Neuronal stem cell (in vitro differentiated cells): ENCODE results near the gene RNU6-8.

Experiments used
- DNase-seq: peaks from one replicate; pipeline ENCODE4 v3.0.0-alpha.2; 2013; ENCODE audit warnings: low spot score
- H2AFZ ChIP-seq: one replicate; pipeline ENCODE4 v1.6.1; 2013; ENCODE audit warnings: mild to moderate bottlenecking, low read length, inconsistent platforms
- H2AK5ac ChIP-seq: 2 replicates; pipeline ENCODE4 v1.6.1; 2013; ENCODE audit warnings: low read depth, mild to moderate bottlenecking, inconsistent platforms, low read length, moderate library complexity, mixed read lengths
- H2BK120ac ChIP-seq: 2 replicates; pipeline ENCODE4 v1.6.1; 2013; ENCODE audit warnings: low read depth, mild to moderate bottlenecking, inconsistent platforms, low read length, moderate library complexity, mixed read lengths
- H2BK12ac ChIP-seq: one replicate; pipeline ENCODE4 v1.6.1; 2013; ENCODE audit warnings: low read length, inconsistent platforms
- H2BK15ac ChIP-seq: 2 replicates; pipeline ENCODE4 v1.6.1; 2013; ENCODE audit warnings: mild to moderate bottlenecking, low read length, inconsistent platforms, mixed read lengths
- H2BK5ac ChIP-seq: one replicate; pipeline ENCODE4 v1.6.1; 2013; ENCODE audit warnings: inconsistent platforms, mild to moderate bottlenecking, low read length, moderate library complexity
- H3K14ac ChIP-seq: one replicate; pipeline ENCODE4 v1.6.1; 2013; ENCODE audit warnings: low read length, inconsistent platforms
- H3K18ac ChIP-seq: 2 replicates; pipeline ENCODE4 v1.6.1; 2013; ENCODE audit warnings: low read length, inconsistent platforms
- H3K23ac ChIP-seq: 2 replicates; pipeline ENCODE4 v1.6.1; 2013; ENCODE audit warnings: low read depth, mild to moderate bottlenecking, mixed read lengths, low read length, inconsistent platforms; ENCODE audit not compliant: poor library complexity
- H3K27ac ChIP-seq: replicated peaks from 3 replicates; pipeline ENCODE4 v1.5.1; 2013; ENCODE audit warnings: low read length, inconsistent platforms
- H3K27me3 ChIP-seq, 3 experiments: 2 replicates each; pipeline ENCODE4 v1.6.1; 2013; ENCODE audit warnings: low read length in 3 of 3, mild to moderate bottlenecking in 2 of 3, inconsistent platforms in 1 of 3, low read depth in 1 of 3, mixed read lengths in 1 of 3, moderate library complexity in 1 of 3; ENCODE audit not compliant: control insufficient read depth in 3 of 3, insufficient read depth in 3 of 3
- H3K36me3 ChIP-seq, 2 donors: replicated peaks in 1 of 2; 2 replicates each; pipeline ENCODE4 v1.6.1; 2013; ENCODE audit warnings: low read length in 2 of 2; ENCODE audit not compliant: control insufficient read depth in 2 of 2, insufficient read depth in 2 of 2
- H3K4ac ChIP-seq: 2 replicates; pipeline ENCODE4 v1.6.1; 2013; ENCODE audit warnings: inconsistent platforms, mild to moderate bottlenecking, low read length, moderate library complexity
- H3K4me1 ChIP-seq, 2 donors: 1 replicate in 1 of 2; 2 replicates in 1 of 2; pipeline ENCODE4 v1.6.1; 2013; ENCODE audit warnings: low read length in 2 of 2, low read depth in 1 of 2; ENCODE audit not compliant: control insufficient read depth in 2 of 2, insufficient read depth in 1 of 2
- H3K4me2 ChIP-seq: one replicate; pipeline ENCODE4 v1.6.1; 2013; ENCODE audit warnings: mild to moderate bottlenecking, low read length, inconsistent platforms; ENCODE audit not compliant: insufficient read depth, poor library complexity, severe bottlenecking
- H3K4me3 ChIP-seq, 2 donors: 2 replicates each; pipeline ENCODE4 v1.5.1; 2013; ENCODE audit warnings: low read length in 2 of 2, mild to moderate bottlenecking in 2 of 2, inconsistent platforms in 1 of 2, moderate library complexity in 1 of 2
- H3K79me1 ChIP-seq: one replicate; pipeline ENCODE4 v1.6.1; 2013; ENCODE audit warnings: low read depth, mild to moderate bottlenecking, inconsistent platforms, low read length, moderate library complexity
- H3K9ac ChIP-seq: one replicate; pipeline ENCODE4 v1.6.1; 2013; ENCODE audit warnings: mild to moderate bottlenecking, low read depth, low read length, inconsistent platforms; ENCODE audit not compliant: poor library complexity
- H3K9me3 ChIP-seq, 2 donors: replicated peaks in 1 of 2; 2 replicates each; pipeline versions ENCODE3 to v1.6.1; 2013; ENCODE audit warnings: low read length in 2 of 2, mild to moderate bottlenecking in 2 of 2, inconsistent platforms in 1 of 2, low read depth in 1 of 2, mixed read lengths in 1 of 2, moderate library complexity in 1 of 2; ENCODE audit not compliant: control insufficient read depth in 2 of 2, insufficient read depth in 1 of 2
- H4K8ac ChIP-seq: one replicate; pipeline ENCODE4 v1.6.1; 2013; ENCODE audit warnings: low read depth, mild to moderate bottlenecking, inconsistent platforms, low read length, moderate library complexity
- H4K91ac ChIP-seq: one replicate; pipeline ENCODE4 v1.6.1; 2013; ENCODE audit warnings: low read length, low read depth, mild to moderate bottlenecking, inconsistent platforms; ENCODE audit not compliant: poor library complexity
- WGBS, 2 donors: extraction: QIAGEN DNeasy Blood & Tissue Kit; methylation state at CpG; one replicate each; pipeline ENCODE4 v1.1.7; 2013; ENCODE audit warnings: missing lambda C conversion rate in 2 of 2, mixed read lengths in 1 of 2; ENCODE audit not compliant: insufficient read length in 2 of 2, insufficient replicate concordance in 1 of 2; ENCODE audit errors: extremely low coverage in 2 of 2; 5-methylcytosine and 5-hydroxymethylcytosine counted together

RNU6-8 gene

GRCh38 chr14:32233260-32233659 is 30.2 kb upstream of the RNU6-8 start:
- no peak overlapping the region for H3K23ac ChIP-seq
- no peak overlapping the region for H2BK120ac ChIP-seq
- H3K9me3 ChIP-seq, result no peaks in the 10 kb centered on the region
- H4K91ac ChIP-seq, result no peak overlapping the region
- no peak overlapping the region for H3K14ac ChIP-seq
- no peak overlapping the region for H2BK12ac ChIP-seq
- H2BK5ac ChIP-seq, result no peak overlapping the region
- no peak overlapping the region for H2AFZ ChIP-seq
- no peak overlapping the region for H2BK15ac ChIP-seq
- no peaks in the 10 kb centered on the region for H3K79me1 ChIP-seq
- no CpG with 5 or more reads among the region's 1 CpG for WGBS, 2 donors
- no peak overlapping the region for H4K8ac ChIP-seq
- no peak overlapping the region for H3K4me2 ChIP-seq
- H3K18ac ChIP-seq, result no peak overlapping the region
- no peak overlapping the region for H3K4ac ChIP-seq
- H2AK5ac ChIP-seq, result no peak overlapping the region
- H3K9ac ChIP-seq, result no peak overlapping the region
- DNase-seq, result no peak
- no peaks in the 10 kb centered on the region for H3K36me3 ChIP-seq
- H3K4me3 ChIP-seq, result no peak overlapping the region
- H3K27ac ChIP-seq, result no peak overlapping the region
- H3K27me3 ChIP-seq, result peaks cover 0 to 7% (median 0%) of the 10 kb centered on the region in 3 experiments
- no peaks in the 10 kb centered on the region for H3K4me1 ChIP-seq

GRCh38 chr14:32232481-32232880 is 29.4 kb upstream of the RNU6-8 start:
- Histone ChIP-seq H3K23ac (no peak overlapping the region), H2BK5ac (no peak overlapping the region), H2BK120ac (no peak overlapping the region), H3K27me3 (peaks cover 0 to 7% (median 0%) of the 10 kb centered on the region in 3 experiments), H3K4me3 (no peak overlapping the region), H3K9me3 (no peaks in the 10 kb centered on the region), H3K4me1 (no peaks in the 10 kb centered on the region), H3K4me2 (no peak overlapping the region), H2BK15ac (no peak overlapping the region), H2BK12ac (no peak overlapping the region), H3K18ac (no peak overlapping the region), H3K4ac (no peak overlapping the region), H3K9ac (no peak overlapping the region), H3K36me3 (no peaks in the 10 kb centered on the region), H2AK5ac (no peak overlapping the region), H3K14ac (no peak overlapping the region), H4K8ac (no peak overlapping the region), H3K79me1 (no peaks in the 10 kb centered on the region), H2AFZ (no peak overlapping the region), H4K91ac (no peak overlapping the region), H3K27ac (no peak overlapping the region)
- no peak for DNase-seq
- no CpG with 5 or more reads among the region's 1 CpG for WGBS, 2 donors

GRCh38 chr14:32230695-32231280 is 27.7 kb upstream of the RNU6-8 start:
- H2BK120ac ChIP-seq, result no peak overlapping the region
- DNase-seq, result no peak
- no peak overlapping the region for H2BK12ac ChIP-seq
- H3K4me3 ChIP-seq, result no peak overlapping the region
- H3K4ac ChIP-seq, result no peak overlapping the region
- H3K18ac ChIP-seq, result no peak overlapping the region
- no peak overlapping the region for H4K91ac ChIP-seq
- H3K79me1 ChIP-seq, result no peaks in the 10 kb centered on the region
- H2AK5ac ChIP-seq, result no peak overlapping the region
- H2AFZ ChIP-seq, result no peak overlapping the region
- no peak overlapping the region for H3K4me2 ChIP-seq
- peaks cover 0 to 12% (median 0%) of the 10 kb centered on the region in 3 experiments for H3K27me3 ChIP-seq
- no peaks in the 10 kb centered on the region for H3K4me1 ChIP-seq
- no peak overlapping the region for H3K9ac ChIP-seq
- H3K23ac ChIP-seq, result no peak overlapping the region
- no peaks in the 10 kb centered on the region for H3K9me3 ChIP-seq
- no CpG with 5 or more reads among the region's 2 CpGs for WGBS, 2 donors
- no peak overlapping the region for H2BK15ac ChIP-seq
- no peak overlapping the region for H2BK5ac ChIP-seq
- H4K8ac ChIP-seq, result no peak overlapping the region
- H3K36me3 ChIP-seq, result no peaks in the 10 kb centered on the region
- H3K27ac ChIP-seq, result no peak overlapping the region
- no peak overlapping the region for H3K14ac ChIP-seq

GRCh38 chr14:32230181-32230580 is 27.1 kb upstream of the RNU6-8 start:
- Histone ChIP-seq H3K23ac (no peak overlapping the region), H3K36me3 (no peaks in the 10 kb centered on the region), H2AFZ (no peak overlapping the region), H3K9ac (no peak overlapping the region), H3K4me2 (no peak overlapping the region), H2AK5ac (no peak overlapping the region), H3K18ac (no peak overlapping the region), H3K27ac (no peak overlapping the region), H3K27me3 (peaks cover 0 to 18% (median 0%) of the 10 kb centered on the region in 3 experiments), H4K91ac (no peak overlapping the region), H4K8ac (no peak overlapping the region), H3K4me1 (no peaks in the 10 kb centered on the region), H3K9me3 (no peaks in the 10 kb centered on the region), H3K79me1 (no peaks in the 10 kb centered on the region), H3K4ac (no peak overlapping the region), H2BK5ac (no peak overlapping the region), H3K4me3 (no peak overlapping the region), H2BK120ac (no peak overlapping the region), H3K14ac (no peak overlapping the region), H2BK12ac (no peak overlapping the region), H2BK15ac (no peak overlapping the region)
- WGBS, 2 donors, result no CpG with 5 or more reads among the region's 3 CpGs
- DNase-seq, result no peak
